ENCODE results near the gene ST6GALNAC3. TPM values are rescaled to one million over a fixed set of nuclear protein-coding genes. Genes with fewer than 3 reads are reported as not detected.

ST6GALNAC3 gene
- total RNA-seq, 2 donors from 2014 or later, result 2.5 to 5.7 TPM

- no peak for TF ChIP-seq CTCF (IDR thresholded peaks at IDR 0.05)
- intact Hi-C loops (cut with DNase I), result no loop called here
- DNase-seq, result no peak
- H3K9me3 ChIP-seq, result no peaks in the 10 kb centered on the region
- H3K36me3 ChIP-seq, result no peaks in the 10 kb centered on the region
- H3K27me3 ChIP-seq, result no peaks in the 10 kb centered on the region
- no peak overlapping the region for H3K9ac ChIP-seq (ENCODE audit: low read depth in 2 of 2, low read length in 2 of 2)
- H3K27ac ChIP-seq, result no peak overlapping the region
- no peaks in the 10 kb centered on the region for H3K4me1 ChIP-seq
- H3K4me3 ChIP-seq, result no peak overlapping the region
Observed at GRCh38 chr1:76481672-76482071, 407.1 kb downstream of the ST6GALNAC3 start.

GRCh38 chr1:76482272-76482671, 407.7 kb downstream of the ST6GALNAC3 start:
- Histone ChIP-seq H3K27me3 (no peaks in the 10 kb centered on the region), H3K9ac (ENCODE audit: low read depth in 2 of 2, low read length in 2 of 2) (no peak overlapping the region), H3K4me3 (no peak overlapping the region), H3K27ac (no peak overlapping the region), H3K4me1 (no peaks in the 10 kb centered on the region), H3K36me3 (no peaks in the 10 kb centered on the region), H3K9me3 (no peaks in the 10 kb centered on the region)
- DNase-seq, result no peak
- TF ChIP-seq CTCF (IDR thresholded peaks at IDR 0.05), result no peak
- intact Hi-C loops (cut with DNase I), result no loop called here

GRCh38 chr1:76491737-76492136, 417.2 kb downstream of the ST6GALNAC3 start:
- H3K9ac ChIP-seq (ENCODE audit: low read depth in 2 of 2, low read length in 2 of 2), result no peak overlapping the region
- no peaks in the 10 kb centered on the region for H3K4me1 ChIP-seq
- no peaks in the 10 kb centered on the region for H3K36me3 ChIP-seq
- intact Hi-C loops (cut with DNase I), result no loop called here
- TF ChIP-seq CTCF (IDR thresholded peaks at IDR 0.05), result no peak
- no peak overlapping the region for H3K27ac ChIP-seq
- DNase-seq, result no peak
- no peaks in the 10 kb centered on the region for H3K27me3 ChIP-seq
- no peaks in the 10 kb centered on the region for H3K9me3 ChIP-seq
- H3K4me3 ChIP-seq, result no peak overlapping the region

GRCh38 chr1:76492752-76493430, 418.3 kb downstream of the ST6GALNAC3 start:
- no peak overlapping the region for H3K4me3 ChIP-seq
- DNase-seq, result no peak
- no peak overlapping the region for H3K9ac ChIP-seq (ENCODE audit: low read depth in 2 of 2, low read length in 2 of 2)
- H3K27me3 ChIP-seq, result no peaks in the 10 kb centered on the region
- H3K9me3 ChIP-seq, result no peaks in the 10 kb centered on the region
- no peaks in the 10 kb centered on the region for H3K36me3 ChIP-seq
- intact Hi-C loops (cut with DNase I), result no loop called here
- no peak overlapping the region for H3K27ac ChIP-seq
- TF ChIP-seq CTCF (IDR thresholded peaks at IDR 0.05), result no peak
- H3K4me1 ChIP-seq, result no peaks in the 10 kb centered on the region

GRCh38 chr1:76494807-76495206, 420.3 kb downstream of the ST6GALNAC3 start:
- no peak overlapping the region for H3K9ac ChIP-seq (ENCODE audit: low read depth in 2 of 2, low read length in 2 of 2)
- no peak overlapping the region for H3K27ac ChIP-seq
- intact Hi-C loops (cut with DNase I), result no loop called here
- H3K9me3 ChIP-seq, result no peaks in the 10 kb centered on the region
- H3K36me3 ChIP-seq, result no peaks in the 10 kb centered on the region
- DNase-seq, result no peak
- no peak overlapping the region for H3K4me3 ChIP-seq
- no peak for TF ChIP-seq CTCF (IDR thresholded peaks at IDR 0.05)
- H3K27me3 ChIP-seq, result no peaks in the 10 kb centered on the region
- no peaks in the 10 kb centered on the region for H3K4me1 ChIP-seq

All from colonic mucosa (tissue), 4 donors.